HG03045 (cell line): Measurements from ENCODE around the gene ITCH.

Source experiments
- ATAC-seq: cut with Tn5 transposase; IDR thresholded peaks from one replicate; pipeline ENCODE4 v1.9.1; 2021; ENCODE audit warnings: mild to moderate bottlenecking, moderate library complexity; ENCODE audit not compliant: unreplicated experiment

The ITCH gene

DNA sequence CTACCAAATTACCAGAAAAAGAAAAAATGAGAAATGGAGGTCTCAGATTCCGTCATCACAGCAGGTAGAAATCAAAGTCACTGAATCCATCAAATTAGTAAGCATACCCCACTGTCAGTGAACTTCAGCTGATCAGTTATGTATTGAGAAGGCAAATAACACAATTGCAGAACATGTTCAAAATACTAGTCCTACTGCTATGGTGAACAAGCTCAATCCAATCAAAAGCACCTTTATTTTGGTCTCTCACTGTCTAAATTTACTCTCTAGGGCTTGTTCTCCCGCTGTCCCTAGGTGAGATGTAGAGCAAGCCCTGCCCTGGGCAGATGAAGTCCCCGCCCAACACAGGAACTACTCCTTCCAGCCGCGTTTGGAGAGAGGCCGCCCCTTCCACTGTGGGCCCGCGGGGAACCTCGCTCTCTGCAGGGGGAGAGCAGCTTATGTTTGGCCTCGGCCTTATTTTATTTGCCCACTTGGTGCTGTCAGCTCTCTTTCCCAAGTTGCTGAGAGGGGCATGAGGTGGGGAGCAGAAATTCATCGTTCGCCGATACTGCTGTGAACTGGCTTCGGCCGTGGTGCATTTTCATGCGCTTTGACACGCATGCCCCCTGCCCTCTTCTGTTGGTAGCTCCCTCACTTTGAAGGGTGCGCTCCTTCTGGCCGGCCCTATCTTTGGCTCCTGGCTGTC, 181.2 kb downstream of the ITCH start:
- no peak for ATAC-seq

DNA sequence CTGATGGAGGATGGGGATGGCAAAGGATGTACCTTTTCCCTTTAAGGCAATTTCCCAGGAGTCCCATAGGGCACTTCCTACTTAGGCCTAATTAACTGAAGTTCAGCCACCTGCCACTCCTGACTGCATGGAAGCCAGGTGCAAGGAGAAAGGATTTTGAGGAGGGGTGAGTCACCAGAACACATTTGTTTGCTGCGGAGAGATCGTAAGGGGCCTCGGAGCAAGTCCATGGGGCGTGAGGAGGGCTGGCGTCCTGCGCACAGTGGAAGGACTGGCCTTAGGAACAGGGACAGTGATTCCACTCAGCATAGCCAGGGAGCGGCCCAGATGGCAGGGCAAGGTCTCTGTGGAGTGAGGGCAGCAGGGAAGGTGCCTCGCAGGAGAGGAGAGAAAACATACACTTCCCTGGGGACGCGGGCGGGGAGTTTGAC, 183.7 kb downstream of the ITCH start:
- no peak for ATAC-seq

DNA sequence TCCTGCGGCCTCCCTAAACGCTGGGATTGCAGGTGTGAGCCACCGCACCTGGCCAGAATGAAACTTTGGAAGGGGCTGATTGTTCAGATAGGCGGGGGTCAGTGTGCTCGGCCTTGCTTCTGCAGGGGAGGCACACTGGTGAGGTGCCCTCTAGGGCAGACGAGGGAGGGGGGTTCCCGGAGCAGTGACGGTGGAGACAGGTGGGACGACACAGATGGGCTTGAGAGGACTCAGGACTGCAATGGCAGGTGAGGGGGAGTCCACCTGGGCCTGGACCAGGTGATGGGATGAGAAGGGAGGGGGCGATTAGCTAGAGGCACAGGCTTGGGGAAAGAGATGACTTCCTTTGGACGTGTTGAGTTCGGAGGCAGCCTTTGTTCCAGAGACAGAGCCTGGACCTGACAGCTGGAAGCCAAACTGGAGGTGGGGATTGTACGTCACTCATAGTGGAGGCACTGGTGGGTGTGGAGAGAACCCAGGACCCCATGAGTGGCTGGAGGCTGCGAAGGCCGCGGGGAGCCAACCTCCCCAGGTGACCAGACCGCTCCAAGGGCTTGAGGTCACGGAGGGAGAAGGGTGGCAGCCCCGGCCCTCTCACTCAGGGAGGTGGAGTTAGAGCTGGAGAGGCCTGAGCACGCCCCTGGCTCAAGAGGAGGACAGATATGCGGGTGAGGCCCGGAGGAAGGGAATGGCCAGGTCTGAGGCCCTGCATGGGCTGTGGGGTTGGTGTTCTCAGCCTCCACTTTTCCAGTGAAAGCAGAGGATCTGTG, 185.0 kb downstream of the ITCH start:
- ATAC-seq = no peak

DNA sequence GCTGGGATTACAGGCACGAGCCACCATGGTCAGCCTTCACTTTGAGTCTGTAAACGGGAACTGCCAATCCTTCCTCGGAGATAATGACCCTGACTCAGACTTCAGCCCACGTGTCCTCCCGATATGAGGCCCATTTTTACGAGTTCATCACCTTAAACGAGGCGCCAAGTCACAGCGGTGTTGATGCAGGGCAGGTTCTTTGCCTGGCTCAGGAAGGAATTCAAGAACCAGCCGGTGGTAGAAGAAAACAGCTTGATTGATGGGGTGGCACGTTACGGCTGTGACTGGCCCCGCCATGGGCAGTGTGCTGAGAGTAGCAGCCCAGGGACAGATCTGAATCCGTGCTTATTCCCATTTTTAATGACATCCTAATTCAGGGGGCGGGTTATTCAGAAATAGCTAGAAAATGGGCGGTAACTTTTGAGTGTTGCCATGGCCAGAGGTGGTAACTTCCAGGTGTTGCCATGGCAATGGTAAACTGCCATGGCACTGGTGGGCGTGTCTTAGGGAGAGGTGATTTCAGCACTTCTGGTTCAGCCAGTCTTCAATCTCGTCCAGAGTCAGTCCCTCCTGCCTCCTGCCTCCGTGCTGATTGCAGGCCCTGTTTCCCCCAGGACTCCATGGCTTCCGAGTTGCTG, 186.3 kb downstream of the ITCH start:
- ATAC-seq = no peak

DNA sequence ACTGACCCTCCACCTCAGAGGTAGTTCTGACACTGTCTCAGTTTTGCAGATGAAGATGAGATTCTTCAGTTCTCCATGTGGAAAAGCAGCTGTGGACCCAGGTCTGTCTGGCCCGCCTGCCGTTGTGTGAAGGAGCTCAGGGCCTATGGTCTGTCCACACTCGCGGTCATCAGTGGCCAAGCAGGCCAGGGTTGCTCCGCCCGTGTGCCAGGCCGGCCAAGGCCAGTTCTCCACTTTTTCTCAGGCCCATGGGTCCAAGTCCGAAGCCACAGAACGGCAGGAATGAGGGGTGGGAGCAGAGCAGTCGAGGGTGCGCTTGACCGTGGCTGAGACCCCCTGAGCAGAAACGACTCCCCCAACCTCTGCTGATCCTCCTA, 186.8 kb downstream of the ITCH start:
- no peak for ATAC-seq

DNA sequence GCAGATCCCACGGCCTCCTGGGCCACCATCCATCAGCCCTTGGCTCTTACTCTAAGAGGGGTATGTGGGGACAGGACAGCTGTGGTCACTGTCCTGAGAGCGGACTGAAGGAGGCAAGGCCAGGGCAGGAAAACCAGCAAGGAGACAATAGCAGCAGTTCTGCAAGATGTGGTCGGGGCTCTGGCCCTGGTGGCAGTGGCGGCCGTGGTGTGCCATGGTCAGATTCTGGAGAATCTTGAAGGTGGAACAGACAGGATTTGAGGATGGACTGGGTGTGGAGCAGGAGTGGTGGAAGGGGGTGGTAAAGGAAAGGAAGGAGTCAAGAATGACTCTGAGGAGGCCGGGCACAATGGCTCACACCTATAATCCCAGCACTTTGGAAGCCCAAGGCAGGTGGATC, 189.5 kb downstream of the ITCH start:
- ATAC-seq = no peak

DNA sequence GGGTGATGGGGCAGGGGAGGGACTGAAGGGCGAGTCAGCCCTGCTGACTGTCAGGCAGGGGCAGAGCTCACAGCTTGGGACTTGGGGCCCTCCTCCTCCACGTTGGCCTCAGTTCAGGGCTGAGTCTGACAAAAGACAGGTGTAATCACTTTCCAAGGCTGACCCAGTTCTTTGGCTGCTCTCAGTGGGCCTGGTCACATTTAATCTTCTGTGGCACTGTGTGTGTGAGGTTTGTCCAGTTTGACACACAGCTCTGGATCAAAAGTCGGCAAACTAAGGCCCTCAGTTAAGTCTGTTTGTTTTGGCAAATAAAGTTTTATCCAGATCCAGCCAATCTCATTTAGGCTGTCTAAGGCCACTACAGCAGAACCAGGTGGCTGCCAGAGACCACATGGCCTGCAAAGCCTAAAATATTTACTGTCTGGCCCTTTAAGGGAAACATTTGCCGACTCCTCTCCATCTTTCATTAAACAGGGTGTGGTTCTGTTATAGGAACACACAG, 190.3 kb downstream of the ITCH start:
- no peak for ATAC-seq

DNA sequence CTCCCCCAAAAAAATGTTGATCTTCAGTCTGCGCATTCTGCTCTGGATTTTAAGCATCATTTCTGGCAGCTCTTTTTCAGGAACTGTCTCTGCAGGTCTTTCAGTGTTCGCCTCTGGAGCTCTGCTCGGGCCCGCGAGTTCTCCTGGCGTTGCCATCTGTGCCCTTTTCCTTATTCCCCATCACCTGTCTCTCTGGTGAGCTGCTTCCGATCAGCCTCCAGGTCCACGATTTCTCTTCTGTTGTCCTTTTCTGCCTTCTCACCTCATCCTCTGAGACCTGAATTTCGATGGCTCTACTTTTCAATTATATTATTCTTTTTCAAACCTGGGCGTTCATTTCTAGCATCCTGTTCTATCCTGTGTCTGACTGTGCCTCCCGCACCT, 194.9 kb downstream of the ITCH start:
- ATAC-seq = no peak

DNA sequence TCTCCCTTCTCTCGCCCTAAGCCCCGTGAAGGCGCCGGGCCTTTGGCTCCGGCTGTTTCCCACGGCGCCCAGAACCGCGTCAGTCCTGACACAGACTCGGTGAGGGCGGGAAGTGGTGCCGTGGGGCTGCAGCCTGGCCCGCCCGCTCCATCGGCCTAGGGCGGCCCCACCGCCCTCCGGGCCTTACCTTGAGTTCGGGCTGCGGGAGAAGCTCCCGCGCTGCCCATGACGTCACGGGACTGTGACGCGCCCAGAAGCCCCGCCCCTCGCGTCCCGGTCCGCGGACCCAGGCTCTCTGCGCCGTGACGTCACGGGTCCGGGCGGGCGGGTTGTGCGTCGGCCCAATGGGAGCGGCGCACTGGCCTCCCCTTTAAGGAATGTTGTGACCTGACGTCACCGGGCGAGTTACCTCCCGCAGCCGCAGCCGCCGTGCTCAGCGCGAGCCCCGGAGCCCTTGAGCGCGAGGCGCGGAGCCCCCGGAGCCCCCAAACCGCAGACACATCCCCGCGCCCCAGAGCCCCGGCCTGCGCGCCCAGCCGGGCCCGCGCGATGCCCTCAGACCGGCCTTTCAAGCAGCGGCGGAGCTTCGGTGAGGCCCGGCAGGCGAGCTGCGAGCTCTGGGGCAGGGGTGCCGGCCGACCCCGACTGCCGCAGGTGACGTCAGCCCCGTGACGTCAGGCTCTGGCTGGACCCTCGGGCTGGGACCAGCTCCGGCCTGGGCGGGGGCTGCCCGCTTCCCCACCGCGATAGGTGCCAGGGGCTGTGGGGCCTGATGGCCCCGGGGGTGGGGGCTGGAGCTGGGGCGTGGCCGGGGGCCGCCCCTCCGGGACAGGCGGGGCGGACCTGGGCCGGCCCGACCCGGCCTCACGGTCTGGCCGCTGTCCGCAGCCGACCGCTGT, 195.5 kb downstream of the ITCH start, which contains the start of gene MAP1LC3A:
Gene MAP1LC3A (plus strand): TSS at position 399 of the 899 bp plus-strand sequence. CDS start 151 bp downstream, at position 550.
- ATAC-seq = peak; percentile 55

DNA sequence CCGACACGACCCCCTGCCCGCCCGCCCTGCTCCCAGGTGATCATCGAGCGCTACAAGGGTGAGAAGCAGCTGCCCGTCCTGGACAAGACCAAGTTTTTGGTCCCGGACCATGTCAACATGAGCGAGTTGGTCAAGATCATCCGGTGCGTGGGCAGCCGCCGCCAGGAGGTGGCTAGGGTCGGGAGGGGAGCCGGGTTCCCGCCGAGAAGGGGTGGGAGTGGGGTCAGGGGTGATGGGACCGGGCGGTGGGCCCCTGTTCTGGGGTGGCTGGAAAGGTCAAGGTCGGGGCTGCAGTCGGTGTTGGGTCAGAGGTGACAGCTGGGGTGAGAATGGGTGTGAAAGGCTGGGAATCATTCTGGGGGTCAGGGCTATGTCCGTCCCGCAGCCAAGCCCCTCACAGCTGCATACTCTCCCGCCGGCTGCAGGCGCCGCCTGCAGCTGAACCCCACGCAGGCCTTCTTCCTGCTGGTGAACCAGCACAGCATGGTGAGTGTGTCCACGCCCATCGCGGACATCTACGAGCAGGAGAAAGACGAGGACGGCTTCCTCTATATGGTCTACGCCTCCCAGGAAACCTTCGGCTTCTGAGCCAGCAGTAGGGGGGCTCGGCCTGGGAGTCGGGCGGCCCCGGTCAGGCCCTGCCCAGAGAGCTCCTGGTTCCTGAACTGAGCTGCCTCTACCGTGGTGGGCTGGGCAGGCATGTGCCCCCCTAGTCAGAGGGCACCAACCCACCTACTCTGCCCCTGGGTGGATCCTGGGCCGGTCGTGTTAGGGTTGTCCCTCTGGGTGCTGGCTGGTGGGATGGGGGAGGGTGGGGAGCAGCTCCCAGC, 196.5 kb downstream of the ITCH start:
- no peak for ATAC-seq

DNA sequence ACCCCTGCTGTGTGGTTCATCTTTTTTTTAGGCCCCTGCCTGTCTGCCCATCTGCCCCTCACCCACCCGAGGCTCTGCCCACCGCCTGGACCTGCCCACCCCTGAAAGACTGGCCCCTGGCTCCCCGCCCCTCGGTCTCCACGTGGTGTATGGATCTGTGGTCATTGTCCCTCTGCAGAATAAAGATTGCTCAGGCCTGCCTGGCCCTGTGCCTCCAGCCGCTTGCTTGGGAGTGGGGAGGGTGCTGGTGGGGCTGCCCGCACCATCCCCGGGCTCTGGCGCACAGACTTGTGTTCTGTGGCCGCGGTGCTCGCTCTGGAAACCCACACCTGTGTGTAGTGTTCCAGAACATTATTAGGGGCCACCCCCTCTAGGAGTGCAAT, 197.1 kb downstream of the ITCH start:
- ATAC-seq = no peak

DNA sequence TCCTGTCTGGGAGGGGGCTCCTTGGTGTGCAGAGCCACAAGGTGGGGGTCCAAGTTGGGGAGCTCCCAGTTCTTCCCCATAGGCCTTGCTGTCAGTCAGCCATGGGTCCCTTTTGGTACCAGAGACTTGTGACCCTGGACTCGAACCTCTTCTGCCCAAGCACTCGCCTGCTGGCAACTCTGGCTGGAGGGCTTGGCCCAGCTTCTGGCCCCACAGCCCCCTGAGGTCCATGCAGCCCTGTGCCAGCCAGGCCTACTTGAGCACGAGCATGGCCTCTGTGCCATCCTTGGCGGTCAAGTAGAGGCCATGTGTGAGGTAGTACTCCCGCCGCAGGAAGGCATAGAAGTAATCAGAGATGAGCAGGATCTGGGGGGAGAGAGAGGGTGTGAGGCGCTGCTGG, 197.5 kb downstream of the ITCH start:
- ATAC-seq = no peak
